IPS-15b (cell line): ENCODE measurements around the gene SURF1.
"Not testable (repeated sequence)": the region's sequence is repeated elsewhere in the genome, so short reads cannot be mapped to it uniquely, and the experiment has no call there.

Experiments
- H3K27me3 ChIP-seq: one replicate; pipeline ENCODE4 v1.6.1; 2013; ENCODE audit warnings: low read length; ENCODE audit not compliant: control insufficient read depth, insufficient read depth
- H3K36me3 ChIP-seq: one replicate; pipeline ENCODE4 v1.6.1; 2013; ENCODE audit warnings: low read length; ENCODE audit not compliant: control insufficient read depth, insufficient read depth
- H3K4me1 ChIP-seq: one replicate; pipeline ENCODE4 v1.6.1; 2013; ENCODE audit warnings: mild to moderate bottlenecking, low read length; ENCODE audit not compliant: control insufficient read depth, insufficient read depth
- H3K4me3 ChIP-seq: one replicate; pipeline ENCODE4 v1.5.1; 2013; ENCODE audit warnings: low read depth, low read length
- H3K9ac ChIP-seq: one replicate; pipeline ENCODE4 v1.6.1; 2013; ENCODE audit warnings: low read depth, mild to moderate bottlenecking, low read length
- H3K9me3 ChIP-seq: one replicate; pipeline ENCODE4 v1.6.1; 2013; ENCODE audit warnings: mild to moderate bottlenecking, low read length; ENCODE audit not compliant: control insufficient read depth, insufficient read depth

Gene SURF1

DNA sequence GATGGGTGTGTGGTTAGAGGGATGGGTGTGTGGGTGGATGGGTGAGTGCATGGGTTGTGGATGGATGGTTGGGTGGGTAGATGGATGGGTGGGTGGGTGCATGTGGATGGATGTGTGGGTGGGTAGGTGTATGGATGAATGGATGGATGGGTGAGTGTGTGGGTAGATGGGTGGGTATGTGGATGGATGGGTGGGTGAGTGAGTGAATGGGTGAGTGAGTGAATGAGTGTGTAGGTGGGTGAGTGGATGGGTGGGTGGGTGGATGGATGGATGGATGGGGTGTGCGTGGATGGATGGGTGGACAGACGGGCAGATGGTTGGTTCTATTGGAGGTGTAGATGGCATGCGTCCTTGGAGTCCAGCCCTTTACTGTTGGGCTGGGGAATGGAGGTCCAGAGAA, 37.1 kb upstream of the SURF1 start:
- Histone ChIP-seq H3K4me1 (no peaks in the 10 kb centered on the region), H3K9me3 (no peaks in the 10 kb centered on the region), H3K27me3 (no peaks in the 10 kb centered on the region), H3K36me3 (no peaks in the 10 kb centered on the region), H3K4me3 (no peak overlapping the region), H3K9ac (no peak overlapping the region)

GRCh38 chr9:133392308-133392707, 36.0 kb upstream of the SURF1 start:
- H3K36me3 ChIP-seq, H3K4me3 ChIP-seq, H3K4me1 ChIP-seq, H3K9me3 ChIP-seq, H3K9ac ChIP-seq, H3K27me3 ChIP-seq: not testable (repeated sequence)

- H3K4me1 ChIP-seq, H3K36me3 ChIP-seq, H3K4me3 ChIP-seq, H3K9ac ChIP-seq, H3K27me3 ChIP-seq, H3K9me3 ChIP-seq: not testable (repeated sequence)
Observed at GRCh38 chr9:133391449-133391848, 35.2 kb upstream of the SURF1 start.

GRCh38 chr9:133390713-133391112, 34.4 kb upstream of the SURF1 start:
- H3K9ac ChIP-seq = no peak overlapping the region
- H3K4me1 ChIP-seq = no peaks in the 10 kb centered on the region
- no peak overlapping the region for H3K4me3 ChIP-seq
- no peaks in the 10 kb centered on the region for H3K27me3 ChIP-seq
- H3K9me3 ChIP-seq = no peaks in the 10 kb centered on the region
- H3K36me3 ChIP-seq = no peaks in the 10 kb centered on the region

DNA sequence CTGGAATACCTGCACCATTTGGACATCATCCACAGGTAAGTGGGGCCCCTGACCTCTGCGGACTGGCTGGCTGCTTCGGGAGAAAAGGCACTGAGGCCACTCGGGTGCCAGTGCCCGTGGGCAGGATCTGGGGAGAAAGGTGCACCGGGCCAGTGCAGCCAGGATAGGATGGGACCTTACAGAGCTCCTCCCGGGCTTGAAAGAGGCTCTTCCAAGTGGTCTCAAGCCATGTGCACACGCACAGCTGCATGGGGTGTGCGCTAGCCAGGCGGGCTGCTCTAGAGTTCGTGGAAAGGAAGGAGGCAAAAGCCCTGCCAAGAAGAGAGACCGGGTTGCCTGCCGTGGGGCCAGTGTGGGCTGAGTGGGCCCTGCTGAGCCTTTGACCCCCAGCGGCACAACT, 33.3 kb upstream of the SURF1 start:
- Histone ChIP-seq H3K9me3 (no peaks in the 10 kb centered on the region), H3K36me3 (no peaks in the 10 kb centered on the region), H3K9ac (no peak overlapping the region), H3K4me1 (no peaks in the 10 kb centered on the region), H3K27me3 (no peaks in the 10 kb centered on the region), H3K4me3 (no peak overlapping the region)

DNA sequence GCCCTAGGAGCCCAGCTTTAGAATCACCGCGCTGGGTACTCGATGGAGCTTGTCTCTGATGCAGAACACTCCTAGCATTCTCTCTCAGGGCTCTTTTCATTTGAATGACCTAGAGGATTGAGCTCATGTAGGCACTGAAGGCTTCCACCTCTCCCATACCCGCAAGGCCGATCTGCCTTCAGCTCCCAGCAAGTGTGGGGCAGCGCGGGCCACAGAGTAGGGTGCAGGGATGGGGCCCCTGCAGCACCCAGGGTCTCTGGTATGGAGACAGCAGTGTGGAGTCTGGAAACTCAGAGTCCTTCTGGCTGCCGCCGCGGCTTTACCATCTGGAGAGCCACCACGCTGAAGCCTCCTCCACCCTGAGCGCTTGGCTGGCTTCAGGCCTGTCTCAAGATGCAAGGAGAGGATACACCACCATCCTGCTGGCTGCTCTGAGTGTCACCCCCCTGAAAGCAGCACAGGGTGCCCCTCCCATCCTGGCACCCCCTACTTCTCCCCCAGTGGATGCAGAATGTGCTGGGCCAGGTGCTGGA, 32.8 kb upstream of the SURF1 start:
- H3K9ac ChIP-seq = no peak overlapping the region
- H3K27me3 ChIP-seq = no peaks in the 10 kb centered on the region
- H3K36me3 ChIP-seq = no peaks in the 10 kb centered on the region
- no peaks in the 10 kb centered on the region for H3K9me3 ChIP-seq
- no peaks in the 10 kb centered on the region for H3K4me1 ChIP-seq
- no peak overlapping the region for H3K4me3 ChIP-seq

GRCh38 chr9:133387680-133388079, 31.4 kb upstream of the SURF1 start:
- Histone ChIP-seq H3K9ac (no peak overlapping the region), H3K27me3 (no peaks in the 10 kb centered on the region), H3K9me3 (no peaks in the 10 kb centered on the region)

DNA sequence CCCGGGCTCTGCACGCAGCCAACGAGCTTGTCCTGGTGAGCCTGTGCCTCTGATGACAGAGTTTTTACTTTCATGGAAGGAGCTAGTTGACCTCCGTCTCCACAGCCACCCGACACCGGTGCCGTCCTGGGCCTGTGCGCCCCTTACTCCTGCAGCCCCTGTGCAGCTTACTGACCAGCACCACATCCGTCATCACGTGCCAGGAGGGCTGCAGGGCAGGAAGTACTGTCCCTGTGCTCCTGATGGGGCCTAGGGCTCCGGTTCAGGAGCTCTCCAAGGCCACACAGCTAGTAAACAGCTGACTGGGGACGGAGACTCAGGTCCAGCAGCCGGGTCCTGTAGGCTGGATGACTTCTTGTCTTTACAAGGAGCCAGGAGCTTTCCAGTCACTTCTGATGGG, 30.1 kb upstream of the SURF1 start:
- Histone ChIP-seq H3K27me3 (no peaks in the 10 kb centered on the region), H3K36me3 (no peaks in the 10 kb centered on the region), H3K4me1 (no peaks in the 10 kb centered on the region), H3K4me3 (no peak overlapping the region), H3K9ac (no peak overlapping the region), H3K9me3 (no peaks in the 10 kb centered on the region)

More at GRCh38 chr9:133387680-133388079, 31.4 kb upstream of the SURF1 start:
- no peak overlapping the region for H3K4me3 ChIP-seq
- no peaks in the 10 kb centered on the region for H3K36me3 ChIP-seq
- no peaks in the 10 kb centered on the region for H3K4me1 ChIP-seq

- H3K36me3 ChIP-seq = no peaks in the 10 kb centered on the region
- no peak overlapping the region for H3K9ac ChIP-seq
- no peaks in the 10 kb centered on the region for H3K4me1 ChIP-seq
- no peak overlapping the region for H3K4me3 ChIP-seq
- H3K9me3 ChIP-seq = no peaks in the 10 kb centered on the region
- no peaks in the 10 kb centered on the region for H3K27me3 ChIP-seq
Observed at GRCh38 chr9:133385452-133385851, 29.2 kb upstream of the SURF1 start.

- Histone ChIP-seq H3K9ac (no peak overlapping the region), H3K4me3 (no peak overlapping the region), H3K27me3 (no peaks in the 10 kb centered on the region)
Observed at GRCh38 chr9:133384736-133385321, 28.5 kb upstream of the SURF1 start.

GRCh38 chr9:133383438-133383837, 27.2 kb upstream of the SURF1 start:
- Histone ChIP-seq H3K27me3 (peaks cover 8% of the 10 kb centered on the region), H3K9me3 (no peaks in the 10 kb centered on the region), H3K4me3 (no peak overlapping the region), H3K9ac (no peak overlapping the region), H3K36me3 (no peaks in the 10 kb centered on the region), H3K4me1 (no peaks in the 10 kb centered on the region)

More at GRCh38 chr9:133384736-133385321, 28.5 kb upstream of the SURF1 start:
- no peaks in the 10 kb centered on the region for H3K9me3 ChIP-seq
- H3K4me1 ChIP-seq = no peaks in the 10 kb centered on the region
- no peaks in the 10 kb centered on the region for H3K36me3 ChIP-seq

DNA sequence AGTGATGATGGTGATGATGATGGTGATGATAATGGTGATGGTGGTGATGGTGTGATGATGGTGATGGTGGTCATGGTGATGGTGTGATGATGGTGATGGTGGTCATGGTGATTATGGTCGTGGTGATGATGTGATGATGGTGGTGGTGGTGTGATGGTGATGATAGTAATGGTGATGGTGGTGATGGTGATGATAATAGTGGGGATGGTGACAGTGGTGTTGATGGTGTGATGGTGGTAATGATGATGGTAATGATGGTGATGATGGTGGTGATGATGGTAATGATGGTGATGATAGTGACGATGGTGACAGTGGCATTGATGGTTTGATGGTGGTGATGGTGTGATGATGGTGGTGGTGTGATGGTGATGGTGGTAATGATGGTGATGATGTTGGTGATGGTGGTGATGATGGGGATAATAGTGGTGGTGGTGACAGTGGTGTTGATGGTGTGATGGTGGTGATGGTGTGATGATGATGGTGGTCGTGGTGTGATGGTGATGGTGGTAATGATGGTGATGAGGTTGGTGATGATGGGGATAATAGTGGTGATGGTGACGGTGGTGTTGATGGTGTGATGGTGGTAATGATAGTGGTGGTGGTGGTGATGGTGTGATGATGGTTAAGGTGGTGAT, 26.3 kb upstream of the SURF1 start:
- H3K36me3 ChIP-seq = no peaks in the 10 kb centered on the region
- H3K4me1 ChIP-seq = no peaks in the 10 kb centered on the region

More for the DNA sequence above, 26.3 kb upstream of the SURF1 start:
- Histone ChIP-seq H3K27me3 (peaks cover 10% of the 10 kb centered on the region), H3K9ac (no peak overlapping the region), H3K9me3 (no peaks in the 10 kb centered on the region), H3K4me3 (no peak overlapping the region)
